ENCODE measurements around the gene SCIN.

GRCh38 chr7:12601302-12601869 is 30.9 kb downstream of the SCIN start:
- TF ChIP-seq CTCF (IDR thresholded peaks at IDR 0.05) (no peak), REST (IDR thresholded peaks at IDR 0.05; ENCODE audit: insufficient read depth in 1 of 2, low read depth in 2 of 2, low read length in 1 of 2) (no peak), SIN3A (IDR thresholded peaks at IDR 0.05; ENCODE audit: borderline replicate concordance, insufficient read depth, low read depth, low read length) (no peak)

Measured in Panc1 (cell line).